Kidney (tissue), 14 donors: Measurements from ENCODE around the gene ZNF41. TPM values are rescaled to one million over a fixed set of nuclear protein-coding genes. Genes with fewer than 3 reads are reported as not detected.

Source experiments
- DNase-seq, 5 donors: peaks; one replicate each; pipeline ENCODE4 v3.0.0-alpha.2; 2013 to 2020
- FAIRE-seq: peaks from 2 replicates; lab custom pipeline; 2012; peaks lifted over from hg19 to GRCh38; lab: Jason Lieb, UNC
- H3K27ac ChIP-seq, 2 donors: one replicate each; pipeline ENCODE4 v1.7.0; 2013; ENCODE audit warnings: low read depth in 2 of 2, low read length in 2 of 2, inconsistent platforms in 1 of 2
- H3K27me3 ChIP-seq: one replicate; pipeline ENCODE4 v1.7.1; 2013; ENCODE audit warnings: low read length, inconsistent platforms; ENCODE audit not compliant: control insufficient read depth, insufficient read depth
- H3K36me3 ChIP-seq, 3 donors: one replicate each; pipeline versions ENCODE4 v1.7.0 to v1.7.1; 2013; ENCODE audit warnings: low read length in 3 of 3, control low read depth in 1 of 3, inconsistent platforms in 1 of 3; ENCODE audit not compliant: insufficient read depth in 3 of 3, control insufficient read depth in 2 of 3
- H3K4me1 ChIP-seq, 3 donors: one replicate each; pipeline versions ENCODE4 v1.7.0 to v1.7.1; 2013; ENCODE audit warnings: low read length in 3 of 3, inconsistent platforms in 1 of 3, low read depth in 1 of 3; ENCODE audit not compliant: control insufficient read depth in 2 of 3, insufficient read depth in 2 of 3
- H3K4me3 ChIP-seq, 3 donors: one replicate each; pipeline versions ENCODE4 v1.7.0 to v1.8.1; 2013; ENCODE audit warnings: low read length in 3 of 3, control low read depth in 1 of 3, inconsistent platforms in 1 of 3
- H3K9ac ChIP-seq, 3 donors: one replicate each; pipeline versions ENCODE4 v1.7.0 to v1.7.1; 2013; ENCODE audit warnings: low read length in 3 of 3, control low read depth in 1 of 3, inconsistent platforms in 1 of 3
- H3K9me3 ChIP-seq, 3 donors: one replicate each; pipeline versions ENCODE4 v1.7.0 to v1.7.1; 2013; ENCODE audit warnings: low read length in 3 of 3, control low read depth in 1 of 3, inconsistent platforms in 1 of 3; ENCODE audit not compliant: control insufficient read depth in 2 of 3, insufficient read depth in 1 of 3
- CTCF ChIP-seq: IDR thresholded peaks from 3 replicates; pipeline ENCODE4 v1.5.1; 2012; ENCODE audit warnings: mild to moderate bottlenecking, moderate library complexity, borderline replicate concordance; ENCODE audit not compliant: insufficient read depth; ENCODE audit errors: extremely low read depth
- intact Hi-C: fragments of 100-400 bp; cut with DNase I; formaldehyde crosslinking; loops from one replicate; pipeline ENCODE4 v1.11.1; 2022
- polyA plus RNA-seq: library from polyadenylated mRNA; stranded (reverse); fragments of 350-450 nt; fragmentation: Illumina TruSeq; extraction: RNeasy Lipid Tissue Mini Kit (QIAGEN cat#74804); gene quantifications from one replicate; pipeline ENCODE4 v1.2.3, GENCODE V29; 2014; ENCODE audit warnings: low read depth, low replicate concordance; ENCODE audit not compliant: insufficient read depth
- total RNA-seq: library from RNA; stranded (reverse); fragmentation: NEBNext Ultra II Directional; extraction: Animal tissue kit (Norgen Biotek cat#: 25700); gene quantifications from one replicate; pipeline ENCODE4 v1.2.1, GENCODE V29; 2021
- donor health status: control.
- donor health status: control.
- donor health status: control.
- donor health status: control.
- donor health status: control.
- donor health status: DM: yes; HTN: yes; CAD: no.
- donor health status: Normal renal cell carcinoma (clear cell type).

The ZNF41 gene
- total and polyA plus RNA-seq, 2 donors from 2014 or later = 2.5 to 12.7 TPM

- no peaks in the 10 kb centered on the region for H3K36me3 ChIP-seq
- no peak overlapping the region for H3K27ac ChIP-seq
- FAIRE-seq (no peak), DNase-seq (no peak)
- intact Hi-C loops = no loop called here
- no peak overlapping the region for H3K4me3 ChIP-seq
- H3K27me3 ChIP-seq = no peaks in the 10 kb centered on the region
- H3K9ac ChIP-seq = no peak overlapping the region
- no peak for TF ChIP-seq CTCF
- no peaks in the 10 kb centered on the region for H3K9me3 ChIP-seq
- peaks cover 0 to 3% (median 3%) of the 10 kb centered on the region in 3 donors for H3K4me1 ChIP-seq
These were observed 1.9 kb downstream of the ZNF41 start for GRCh38 chrX:47481160-47481559.

DNA sequence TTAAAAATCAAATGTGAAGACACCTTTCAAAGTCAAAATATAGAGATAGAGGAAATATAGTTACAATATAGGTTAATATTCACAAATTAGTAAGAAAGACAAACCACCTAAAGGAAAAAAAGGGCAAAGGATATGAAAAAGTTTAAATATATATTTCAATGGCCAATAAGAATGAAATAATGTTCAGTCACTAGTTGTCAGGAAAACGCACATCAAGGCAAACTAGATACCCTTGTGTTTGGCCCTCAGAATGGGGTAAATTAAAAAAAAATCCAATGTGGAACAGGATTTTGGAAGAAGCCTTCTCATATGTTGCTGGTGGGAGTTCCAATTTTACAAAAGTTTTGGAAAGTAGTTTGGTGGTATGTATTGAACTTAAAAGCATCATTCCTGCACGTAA, 2.4 kb downstream of the ZNF41 start:
- Histone ChIP-seq H3K4me1 (peaks cover 0 to 3% (median 3%) of the 10 kb centered on the region in 3 donors), H3K9me3 (no peaks in the 10 kb centered on the region), H3K36me3 (no peaks in the 10 kb centered on the region), H3K4me3 (no peak overlapping the region), H3K27me3 (no peaks in the 10 kb centered on the region), H3K9ac (no peak overlapping the region), H3K27ac (no peak overlapping the region)
- TF ChIP-seq CTCF = no peak
- DNase-seq (no peak), FAIRE-seq (no peak)
- intact Hi-C loops = no loop called here

DNA sequence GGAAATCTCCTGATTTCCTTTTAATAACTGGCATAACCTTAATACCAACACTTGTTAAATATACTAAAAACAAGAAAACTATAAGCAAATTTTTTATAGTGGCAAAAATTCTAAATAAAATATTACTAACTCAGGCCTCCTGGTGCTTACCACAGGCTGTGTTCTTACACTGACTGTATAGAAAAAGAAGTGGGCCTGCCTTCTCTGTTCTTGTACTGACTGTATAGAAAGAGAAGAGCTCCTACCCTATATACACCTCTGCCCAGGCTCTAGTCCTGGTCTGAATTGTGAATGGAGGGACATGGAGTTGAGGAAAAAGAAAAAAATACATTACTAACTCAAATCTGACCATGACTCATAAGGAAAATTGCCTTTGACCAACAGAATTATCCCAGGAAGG, 7.5 kb downstream of the ZNF41 start:
- no peak overlapping the region for H3K27ac ChIP-seq

More for the DNA sequence above, 7.5 kb downstream of the ZNF41 start:
- H3K4me3 ChIP-seq = no peak overlapping the region
- no peak for TF ChIP-seq CTCF
- no peak for FAIRE-seq
- no peaks in the 10 kb centered on the region for H3K27me3 ChIP-seq
- H3K4me1 ChIP-seq = no peaks in the 10 kb centered on the region
- DNase-seq = no peak
- H3K9me3 ChIP-seq = no peaks in the 10 kb centered on the region
- intact Hi-C loops = no loop called here
- no peaks in the 10 kb centered on the region for H3K36me3 ChIP-seq
- no peak overlapping the region for H3K9ac ChIP-seq
